NCI-H460 (cell line): ENCODE measurements around the gene HBS1L. TPM values are rescaled to one million over a fixed set of nuclear protein-coding genes. Genes with fewer than 3 reads are reported as not detected.

ENCODE experiments used
- DNase-seq: peaks from one replicate; pipeline ENCODE4 v3.0.0-alpha.2; 2016; ENCODE audit warnings: low read depth; ENCODE audit errors: extremely low read depth
- total RNA-seq: library from RNA; depleted of rRNA; stranded (reverse); fragments of >200 nt; shearing (Covaris generic); gene quantifications from 2 replicates; pipeline ENCODE4 v1.2.3, GENCODE V29; 2014

HBS1L gene
- total RNA-seq, 1 experiment from 2014 or later, result 85.5 TPM

DNA sequence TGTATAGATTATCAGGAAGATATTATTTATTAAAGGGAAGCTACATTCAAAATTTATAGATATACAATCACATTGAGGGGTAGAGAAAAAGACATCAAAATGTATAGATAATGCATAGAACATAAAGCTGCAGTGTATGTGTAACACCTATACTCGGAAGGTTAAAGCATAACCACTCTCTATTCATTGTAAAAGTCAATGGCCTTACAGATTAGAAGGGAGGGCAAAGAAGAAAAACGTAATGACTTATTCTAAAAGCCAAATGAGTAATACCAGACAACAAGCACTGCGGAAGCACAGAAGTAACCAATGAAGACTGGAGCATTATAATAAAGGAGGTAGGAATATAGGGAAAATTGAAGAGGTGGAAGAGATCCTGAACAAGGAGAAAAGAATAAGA, 11.3 kb downstream of the HBS1L start:
- no peak for DNase-seq

DNA sequence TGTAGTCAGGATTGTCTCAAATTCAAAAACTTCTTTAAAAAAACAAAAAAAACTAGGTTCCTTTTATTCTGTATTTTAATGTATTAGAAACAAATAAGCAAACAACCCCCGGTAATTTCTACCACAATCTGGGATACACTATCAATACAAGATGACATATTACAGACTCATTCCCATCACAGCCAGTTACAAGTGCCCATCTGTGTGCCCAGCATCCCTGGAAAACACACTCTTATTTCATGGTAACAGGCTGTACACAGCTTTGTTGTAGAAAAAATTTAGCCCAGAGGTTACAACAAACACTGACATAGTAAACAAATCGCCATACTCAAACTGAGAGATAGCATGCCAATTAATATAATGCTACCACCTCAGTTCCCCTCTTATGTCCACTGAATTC, 16.3 kb downstream of the HBS1L start:
- no peak for DNase-seq

DNA sequence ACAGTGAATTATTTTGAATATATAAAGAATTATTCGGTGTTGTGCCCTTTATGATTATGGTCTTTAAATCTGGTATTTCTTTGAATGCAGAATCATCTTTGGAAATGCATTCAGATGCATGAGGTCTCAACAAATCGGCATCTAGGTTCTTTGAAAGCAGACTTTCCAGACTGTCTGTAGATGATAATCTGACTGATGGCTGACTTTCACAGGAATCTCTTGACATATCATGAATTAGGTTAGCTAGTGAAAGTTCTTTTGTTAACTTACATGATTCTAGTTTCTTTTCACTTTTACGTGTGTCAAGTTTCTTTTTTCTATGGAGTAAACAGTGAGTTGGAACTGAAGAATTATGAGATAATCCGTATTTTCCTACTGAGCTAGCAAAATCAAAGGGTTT, 17.1 kb downstream of the HBS1L start:
- DNase-seq, result no peak

DNA sequence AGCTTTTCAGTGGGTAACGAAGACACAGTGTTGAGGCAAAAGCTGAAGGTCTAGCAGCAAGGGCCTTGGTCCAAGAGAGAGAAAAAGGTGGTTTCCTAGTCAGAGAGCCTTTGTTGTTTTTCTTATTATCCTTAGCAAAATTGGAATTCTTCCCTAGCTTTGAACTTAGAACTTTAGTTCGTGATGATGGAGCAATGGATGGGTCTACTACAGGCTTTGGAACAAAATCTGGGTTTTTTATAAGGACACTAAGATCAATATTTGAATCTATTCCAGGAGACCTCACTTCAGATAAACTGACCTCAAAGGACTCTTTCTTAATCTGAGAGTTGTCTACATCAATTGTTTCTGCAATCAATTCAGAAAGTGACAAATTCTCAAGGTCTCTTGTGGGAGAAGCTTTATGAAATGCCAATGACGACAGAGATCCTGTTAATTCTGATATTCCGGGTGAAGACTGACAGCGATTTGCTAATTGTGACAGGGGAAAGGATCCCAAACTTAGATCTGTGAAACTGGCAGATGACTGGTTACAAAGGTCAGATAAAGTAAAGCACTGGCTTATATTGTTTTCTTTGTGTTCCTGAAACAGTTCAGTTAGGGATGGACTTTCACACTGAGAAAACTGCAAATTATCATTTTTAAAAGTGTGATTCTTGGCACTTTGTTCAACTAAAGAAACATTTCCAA, 17.7 kb downstream of the HBS1L start:
- no peak for DNase-seq

DNA sequence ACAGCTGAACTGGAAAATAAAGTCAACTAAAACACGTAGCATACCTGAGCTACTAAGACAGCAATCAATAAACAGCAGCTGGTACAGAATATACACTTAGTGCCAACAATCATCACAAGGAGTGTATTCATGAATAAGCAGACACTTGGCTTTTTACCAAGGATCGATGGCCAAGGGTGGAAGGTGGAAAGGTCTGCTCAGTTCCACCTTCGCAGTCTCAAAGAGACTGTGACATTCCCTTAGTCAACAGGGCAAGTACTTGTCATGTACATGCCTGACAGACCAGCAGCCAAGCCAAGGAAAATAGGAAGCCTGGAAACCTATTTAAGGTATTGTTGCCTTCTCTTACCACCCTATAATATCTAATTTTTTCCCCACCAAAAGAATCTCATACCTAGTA, 21.4 kb downstream of the HBS1L start:
- no peak for DNase-seq

DNA sequence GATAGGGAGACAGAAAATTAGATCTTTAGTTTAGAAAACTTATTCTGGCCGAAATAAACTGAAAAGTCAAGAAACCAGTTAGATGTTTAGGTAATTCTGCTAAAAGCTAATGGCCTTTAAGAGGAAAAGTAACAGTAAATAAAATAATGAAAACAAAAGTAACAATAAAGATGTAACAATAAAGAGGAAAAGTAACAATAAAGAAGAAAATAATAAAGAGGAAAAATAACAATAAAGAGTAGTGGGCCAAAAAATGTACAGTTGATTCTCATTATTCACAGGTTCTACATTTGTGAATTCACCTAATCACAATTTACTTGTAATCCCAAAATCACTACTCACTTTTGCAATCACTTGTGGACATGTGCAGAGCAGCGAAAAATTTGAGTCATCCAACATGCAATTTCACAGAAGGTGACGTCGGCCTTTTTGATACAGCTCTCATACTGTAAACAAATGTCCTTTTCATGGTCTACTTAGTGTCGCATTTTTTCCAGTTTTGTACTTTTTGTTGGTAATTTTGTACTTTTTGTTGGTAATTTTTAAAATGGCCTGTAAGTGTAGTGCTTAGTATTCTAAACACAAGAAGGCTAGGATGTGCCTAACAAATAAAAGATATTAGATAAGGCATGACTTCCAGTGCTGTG, 24.0 kb downstream of the HBS1L start:
- DNase-seq, result peak; percentile 46

DNA sequence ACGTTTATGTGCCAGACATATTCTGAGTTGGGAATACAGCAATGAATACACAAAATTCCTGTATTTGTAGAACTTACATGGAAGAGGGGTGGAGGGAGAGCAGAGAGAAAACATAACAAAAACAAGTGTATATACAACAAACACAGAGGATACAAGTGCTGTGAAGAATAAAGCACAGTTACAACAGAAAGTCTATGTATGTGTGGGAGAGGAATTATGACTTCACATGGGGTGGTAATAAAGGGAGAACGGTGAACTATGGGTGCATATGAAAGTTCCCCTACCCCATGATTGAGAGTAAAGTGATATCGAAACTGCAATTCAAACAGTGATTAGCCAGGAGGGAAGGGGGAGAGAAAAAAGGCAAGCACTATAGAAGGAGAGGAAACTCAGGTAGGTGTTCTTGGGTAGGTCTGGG, 24.6 kb downstream of the HBS1L start:
- no peak for DNase-seq

DNA sequence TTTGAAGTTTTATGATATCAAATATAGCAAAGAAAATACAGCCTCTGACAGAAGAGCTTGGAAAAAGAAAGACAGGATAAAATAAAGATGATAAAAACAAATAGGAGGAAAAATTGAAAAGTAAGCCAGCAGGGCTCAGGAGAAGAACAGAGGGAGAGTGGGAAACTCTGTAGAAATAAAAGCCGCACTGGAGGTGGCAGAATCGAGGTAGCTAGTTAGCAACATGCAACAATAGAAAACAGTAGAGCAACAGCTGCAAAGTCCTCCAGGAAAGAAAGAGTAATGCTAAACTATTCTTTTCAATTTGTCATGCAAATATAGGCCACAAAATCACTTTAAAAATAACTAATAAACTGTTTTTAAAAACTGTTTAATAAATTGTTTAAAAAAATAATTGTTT, 28.8 kb downstream of the HBS1L start:
- DNase-seq, result no peak

DNA sequence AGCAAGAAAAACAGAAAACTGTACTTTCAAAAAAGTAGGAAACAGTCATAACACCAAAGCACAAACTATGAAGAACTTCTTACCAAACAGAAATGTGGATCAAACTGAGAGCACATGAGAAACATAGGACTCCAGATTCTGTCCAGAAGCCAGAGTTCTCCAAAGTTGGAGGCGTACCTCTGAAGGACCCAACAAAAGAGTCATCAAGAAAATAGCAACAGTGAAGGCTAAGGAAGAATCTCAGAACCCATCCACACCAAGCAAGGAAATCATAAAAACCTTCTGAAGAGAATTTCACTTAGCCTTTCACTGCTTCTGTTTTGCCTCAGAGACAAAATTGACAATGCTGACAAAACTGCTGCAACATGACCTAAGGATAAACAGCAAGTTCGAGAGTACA, 29.4 kb downstream of the HBS1L start:
- DNase-seq, result no peak

DNA sequence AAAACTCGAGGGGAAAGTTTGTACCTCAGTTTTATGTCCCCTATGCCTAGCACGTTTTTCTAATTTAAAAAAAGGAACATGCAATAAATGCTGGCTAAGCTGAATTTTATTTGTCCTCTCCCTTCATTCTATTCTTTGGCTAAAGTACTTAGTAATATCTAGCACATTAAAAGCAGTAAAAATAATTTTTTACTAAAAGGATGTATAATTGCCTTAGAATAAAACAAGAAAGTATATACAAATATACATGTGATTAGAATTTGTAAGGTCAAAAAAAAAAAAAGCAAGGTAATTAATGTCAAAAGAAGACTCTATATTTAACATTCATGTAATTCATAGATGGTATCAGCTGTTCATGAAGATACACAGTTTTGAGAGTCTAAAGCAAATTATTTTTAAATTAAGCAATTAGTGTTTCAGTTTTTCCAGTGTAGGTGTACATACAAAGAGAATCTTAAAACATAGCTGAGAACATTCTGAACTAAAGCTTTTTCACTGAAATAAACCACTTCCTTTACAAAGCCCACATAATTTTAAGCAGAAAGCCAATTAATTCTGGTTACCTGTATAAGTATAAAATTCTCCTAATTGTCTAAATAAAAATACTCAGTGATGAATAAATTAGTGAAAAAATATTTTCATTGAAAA, 32.4 kb downstream of the HBS1L start:
- DNase-seq, result no peak

DNA sequence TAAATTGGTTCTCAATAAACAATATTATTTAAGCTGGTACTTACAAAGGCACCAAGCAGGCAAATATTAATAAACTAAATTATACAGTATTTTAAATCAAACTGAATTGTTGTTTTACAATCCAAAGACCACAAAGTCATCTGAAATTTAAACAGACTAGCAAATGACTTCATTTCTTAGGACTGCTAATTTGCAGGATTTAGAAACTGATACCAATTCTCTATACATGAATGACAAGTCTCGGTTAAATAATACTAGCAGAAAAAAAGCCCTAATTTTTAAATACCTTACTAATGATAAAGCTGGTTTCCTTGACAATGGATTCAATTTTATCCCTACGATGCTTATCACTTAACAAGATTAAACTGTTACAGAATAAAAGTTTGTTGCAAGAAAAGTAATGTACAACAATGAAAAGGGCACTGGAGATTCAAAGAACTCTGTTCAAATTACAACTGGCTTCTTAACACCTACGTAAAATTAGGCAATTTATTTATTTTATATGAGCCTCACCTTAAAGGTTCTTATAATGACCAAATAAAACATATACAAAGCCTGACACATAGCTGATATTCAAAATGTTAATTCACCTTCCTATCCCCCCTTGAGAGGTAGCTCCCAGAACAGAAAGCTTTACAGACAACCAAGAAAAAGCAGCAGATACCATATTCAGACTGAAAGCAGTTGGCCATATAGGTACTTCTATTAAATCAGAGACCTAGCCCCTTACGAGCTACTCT, 33.1 kb downstream of the HBS1L start:
- no peak for DNase-seq

DNA sequence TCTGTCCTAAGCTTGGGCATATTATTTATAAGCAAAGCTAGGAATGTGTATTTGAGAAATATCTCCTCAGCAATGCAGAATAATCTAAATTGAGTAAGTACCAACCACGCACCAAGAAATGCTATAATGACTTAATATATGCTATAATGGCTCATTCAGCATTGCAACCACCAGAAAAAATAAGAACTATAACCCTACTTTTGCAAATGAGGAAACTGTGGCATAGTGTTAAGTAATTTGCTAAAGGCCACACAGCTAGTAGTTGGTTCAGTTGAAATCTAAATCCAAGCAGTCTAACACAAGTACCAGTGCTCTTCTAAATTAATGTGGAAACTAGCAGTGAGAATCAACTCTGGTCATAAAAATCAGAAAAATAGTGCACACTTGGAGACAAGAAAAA, 35.7 kb downstream of the HBS1L start:
- no peak for DNase-seq

DNA sequence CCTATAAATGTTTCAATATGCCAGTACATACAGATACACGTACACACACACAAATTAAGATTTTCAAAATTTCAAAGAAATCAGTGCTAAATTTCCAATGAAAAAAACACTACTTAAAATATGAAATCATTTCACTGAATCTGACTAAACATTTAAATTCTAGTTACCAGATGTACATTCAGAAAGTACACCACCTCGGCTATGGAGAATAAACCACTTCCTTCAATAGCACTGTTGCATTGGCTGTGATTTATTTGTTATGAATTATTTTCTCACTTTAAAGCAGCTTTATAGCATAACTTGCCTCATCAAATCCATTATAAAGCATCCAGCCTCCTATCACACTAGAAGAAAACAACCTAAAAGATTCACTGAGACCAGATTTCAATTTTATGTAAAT, 36.6 kb downstream of the HBS1L start:
- DNase-seq, result no peak

DNA sequence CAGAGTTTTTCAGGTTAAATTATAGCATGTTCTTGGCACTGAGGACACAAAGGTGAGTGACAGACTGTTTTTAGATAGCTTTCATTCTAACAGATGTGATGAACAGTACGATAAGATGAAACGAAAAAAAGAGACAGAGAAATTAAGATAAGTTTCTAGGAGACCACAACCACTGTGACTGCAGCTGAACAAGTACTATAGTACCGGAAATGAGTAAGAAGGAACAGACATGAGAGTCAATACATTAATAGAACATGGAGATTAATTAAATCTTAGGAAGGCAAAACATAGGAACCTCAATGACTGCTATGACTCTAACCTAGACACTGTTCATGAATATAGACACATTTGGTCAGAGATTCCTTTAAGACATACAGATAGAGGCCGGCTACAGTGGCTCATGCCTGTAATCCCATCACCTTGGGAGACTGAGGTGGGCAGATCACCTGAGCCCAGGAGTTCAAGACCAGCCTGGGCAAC, 40.2 kb downstream of the HBS1L start:
- no peak for DNase-seq

DNA sequence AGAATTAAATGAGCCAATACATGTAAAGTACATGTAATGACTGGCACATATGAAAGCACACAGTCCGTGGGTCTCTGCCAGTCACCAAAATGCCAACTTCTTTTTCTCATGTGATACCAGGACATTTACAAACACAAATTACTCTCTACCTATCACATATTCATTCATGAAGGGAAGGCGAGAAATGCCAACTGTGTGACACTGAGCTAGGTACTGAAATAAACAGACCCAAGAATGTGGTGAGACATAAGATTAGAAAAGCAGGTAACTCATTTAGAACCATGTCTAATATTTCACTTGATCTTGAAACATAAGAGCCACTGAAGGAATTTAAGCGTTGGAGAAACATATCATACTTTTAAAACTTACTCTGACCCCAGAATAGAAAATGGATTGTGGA, 41.4 kb downstream of the HBS1L start:
- DNase-seq, result no peak

DNA sequence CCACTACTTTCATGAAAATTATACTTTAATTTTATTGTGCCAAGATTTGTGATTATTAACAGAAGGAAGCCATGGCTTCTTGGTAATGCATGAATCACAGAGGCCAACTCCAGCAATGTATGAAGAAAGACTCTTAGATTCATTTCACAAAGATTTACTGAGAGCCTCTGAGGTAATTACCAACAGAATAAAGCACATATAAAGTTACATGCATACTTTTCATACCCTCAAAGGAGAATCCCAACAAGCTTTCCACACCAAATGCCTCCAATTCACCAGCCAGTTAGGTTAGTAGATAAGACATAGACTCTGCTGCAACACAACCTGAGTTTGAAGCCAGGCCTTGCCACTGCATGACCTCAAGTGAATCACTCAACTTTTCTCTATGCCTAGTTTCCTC, 41.9 kb downstream of the HBS1L start:
- no peak for DNase-seq

DNA sequence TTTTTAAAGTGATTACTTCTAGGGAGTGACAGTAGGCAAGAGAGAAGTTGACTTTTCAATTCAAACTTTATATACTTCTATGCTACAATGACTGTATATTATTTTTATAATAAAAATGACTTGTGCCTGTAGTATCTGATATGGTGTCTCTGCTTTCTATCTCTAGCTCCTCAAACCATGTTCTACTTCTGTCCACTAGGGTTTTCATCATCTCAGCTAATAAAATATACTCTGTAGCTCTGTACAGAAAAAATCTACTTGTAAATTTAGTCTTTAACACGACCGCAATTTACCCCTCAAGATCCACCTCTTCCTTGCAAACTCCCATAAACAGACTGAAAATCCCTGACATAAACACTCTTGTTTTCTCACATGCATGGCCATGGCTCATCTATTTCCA, 42.3 kb downstream of the HBS1L start:
- no peak for DNase-seq

DNA sequence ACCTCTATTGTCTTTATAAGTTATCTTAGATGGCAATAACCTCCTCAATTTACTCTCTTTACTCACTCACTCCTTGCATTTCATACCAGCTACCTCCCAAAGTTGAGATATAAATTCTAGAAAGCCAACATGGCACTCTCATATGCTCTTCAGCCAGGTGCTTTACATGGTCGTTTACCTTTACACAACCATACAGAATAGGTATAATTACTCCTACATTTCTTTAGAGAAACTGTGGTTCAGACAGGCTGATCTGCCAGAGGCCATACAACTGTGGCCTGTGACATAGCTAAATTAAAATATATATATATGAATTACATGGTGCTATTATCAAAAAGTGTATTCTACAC, 45.7 kb downstream of the HBS1L start:
- DNase-seq, result no peak

DNA sequence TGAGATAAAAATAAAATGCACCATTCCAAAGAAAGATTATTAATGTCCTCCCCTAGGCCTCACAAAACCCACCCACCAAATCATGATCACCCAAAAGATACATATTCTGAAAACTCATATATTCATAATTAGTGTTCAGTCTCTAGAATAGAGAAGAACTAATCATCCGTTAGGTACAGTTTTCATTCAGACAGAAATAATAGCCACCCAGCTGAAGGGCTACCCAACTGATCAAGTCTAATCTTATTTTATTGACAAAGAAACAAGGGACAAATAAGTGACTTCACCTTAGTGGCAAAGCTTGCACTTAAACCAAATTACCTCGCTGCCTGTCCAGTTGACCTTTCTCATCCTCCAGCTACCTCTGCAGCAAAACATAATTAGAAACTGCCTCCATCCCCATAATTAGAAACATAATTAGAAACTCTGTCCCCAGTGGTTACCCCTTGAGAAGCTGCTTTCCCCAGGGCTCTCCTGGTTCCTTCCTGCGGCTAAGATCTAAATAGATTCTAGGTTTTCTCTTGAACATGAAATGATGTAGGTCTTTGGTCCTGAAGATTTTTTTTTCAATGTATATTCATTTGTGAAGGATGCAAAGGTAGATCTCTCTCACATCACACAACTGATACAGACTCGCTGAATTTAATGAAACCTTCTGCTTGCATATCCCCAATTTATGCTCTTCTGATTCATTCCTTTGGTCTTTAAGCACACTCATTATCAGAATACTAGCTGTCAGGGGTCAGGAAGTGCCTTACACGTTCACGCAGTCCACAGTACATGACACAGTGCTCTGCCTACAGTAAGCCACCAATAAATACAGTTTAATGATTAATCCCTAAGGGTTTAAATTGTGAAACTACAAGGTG, 46.3 kb downstream of the HBS1L start:
- DNase-seq, result no peak

DNA sequence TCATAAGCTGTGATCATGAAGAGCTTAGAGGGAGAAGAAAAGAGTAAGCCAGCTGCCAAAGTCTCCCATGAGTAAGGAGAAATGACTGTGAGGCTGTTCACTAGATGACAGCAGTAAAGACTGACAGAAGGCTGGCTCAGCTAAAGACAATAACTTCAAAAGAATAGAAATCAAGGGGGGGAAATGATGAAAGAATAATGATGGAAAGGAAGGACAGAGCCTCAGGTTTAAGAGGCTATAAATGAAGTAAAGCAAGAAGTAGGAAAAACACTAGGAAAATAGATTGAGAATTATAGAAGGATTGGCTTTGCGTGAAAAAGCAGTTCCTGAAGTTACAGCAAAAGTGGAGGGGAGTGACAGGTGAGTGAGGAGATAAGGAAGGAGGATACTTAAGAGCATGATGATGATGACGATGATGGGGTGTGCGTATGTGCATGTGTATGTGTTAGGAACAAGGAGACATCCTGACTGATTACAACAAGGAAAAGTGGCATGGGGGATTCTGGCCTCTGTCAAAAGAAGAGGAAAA, 48.2 kb downstream of the HBS1L start:
- DNase-seq, result no peak
